Measurements from ENCODE around the gene NAA15.

Gene NAA15

GRCh38 chr4:139457318-139457717, 156.0 kb downstream of the NAA15 start:
- H3K27ac ChIP-seq (ENCODE audit: low read depth, low read length), result no peak overlapping the region
- H3K27me3 ChIP-seq (ENCODE audit: control insufficient read depth, low read length), result no peaks in the 10 kb centered on the region
- peak overlapping the region; percentile 97; the same call in 1 of the 2 replicates for H3K4me2 ChIP-seq (ENCODE audit: low read length)
- TF ChIP-seq CTCF (IDR thresholded peaks at IDR 0.05; ENCODE audit: low read depth, low read length, poor library complexity, severe bottlenecking) (no peak), EZH2phosphoT487 (IDR thresholded peaks at IDR 0.05; ENCODE audit: borderline replicate concordance, low read length) (no peak)
- peaks cover 9% of the 10 kb centered on the region for H3F3A ChIP-seq (ENCODE audit: control insufficient read depth, insufficient read depth)
- H3K79me2 ChIP-seq (ENCODE audit: control insufficient read depth, low read length), result peaks cover 80% of the 10 kb centered on the region
- no peaks in the 10 kb centered on the region for H3K9me3 ChIP-seq (ENCODE audit: control insufficient read depth, insufficient read depth, low read length)
- peaks cover 52% of the 10 kb centered on the region for H3K4me1 ChIP-seq (ENCODE audit: control insufficient read depth, low read length)
- H4K20me1 ChIP-seq (ENCODE audit: control insufficient read depth, insufficient read depth, low read depth, low read length), result no peaks in the 10 kb centered on the region
- no peak overlapping the region for H3K4me3 ChIP-seq (ENCODE audit: low read length)
- no peaks in the 10 kb centered on the region for H3K9me2 ChIP-seq (replicated peaks; ENCODE audit: control insufficient read depth, low read length)
- H3K36me3 ChIP-seq (ENCODE audit: control insufficient read depth, low read length), result peaks cover 11% of the 10 kb centered on the region; the same call in 1 of the 2 replicates

- H3K4me1 ChIP-seq (ENCODE audit: control insufficient read depth, low read length), result peaks cover 45% of the 10 kb centered on the region
- H3K4me3 ChIP-seq (ENCODE audit: low read length), result no peak overlapping the region
- no peaks in the 10 kb centered on the region for H4K20me1 ChIP-seq (ENCODE audit: control insufficient read depth, insufficient read depth, low read depth, low read length)
- peaks cover 7% of the 10 kb centered on the region; the same call in 1 of the 2 replicates for H3F3A ChIP-seq (ENCODE audit: control insufficient read depth, insufficient read depth)
- no peaks in the 10 kb centered on the region for H3K9me3 ChIP-seq (ENCODE audit: control insufficient read depth, insufficient read depth, low read length)
- H3K36me3 ChIP-seq (ENCODE audit: control insufficient read depth, low read length), result peaks cover 9% of the 10 kb centered on the region; the same call in 1 of the 2 replicates
- TF ChIP-seq EZH2phosphoT487 (IDR thresholded peaks at IDR 0.05; ENCODE audit: borderline replicate concordance, low read length) (no peak), CTCF (IDR thresholded peaks at IDR 0.05; ENCODE audit: low read depth, low read length, poor library complexity, severe bottlenecking) (no peak)
- H3K4me2 ChIP-seq (ENCODE audit: low read length), result peak overlapping the region; percentile 1
- no peaks in the 10 kb centered on the region for H3K27me3 ChIP-seq (ENCODE audit: control insufficient read depth, low read length)
- H3K79me2 ChIP-seq (ENCODE audit: control insufficient read depth, low read length), result peaks cover 83% of the 10 kb centered on the region
- no peak overlapping the region for H3K27ac ChIP-seq (ENCODE audit: low read depth, low read length)
- no peaks in the 10 kb centered on the region for H3K9me2 ChIP-seq (replicated peaks; ENCODE audit: control insufficient read depth, low read length)
Measured at GRCh38 chr4:139458543-139458942, 157.2 kb downstream of the NAA15 start.

GRCh38 chr4:139458999-139459398, 157.7 kb downstream of the NAA15 start:
- peak overlapping the region; percentile 1; the same call in 1 of the 2 replicates for H3K4me2 ChIP-seq (ENCODE audit: low read length)
- H3K36me3 ChIP-seq (ENCODE audit: control insufficient read depth, low read length), result peaks cover 9% of the 10 kb centered on the region; the same call in 1 of the 2 replicates
- no peaks in the 10 kb centered on the region for H4K20me1 ChIP-seq (ENCODE audit: control insufficient read depth, insufficient read depth, low read depth, low read length)
- peaks cover 7% of the 10 kb centered on the region; the same call in 1 of the 2 replicates for H3F3A ChIP-seq (ENCODE audit: control insufficient read depth, insufficient read depth)
- peaks cover 45% of the 10 kb centered on the region for H3K4me1 ChIP-seq (ENCODE audit: control insufficient read depth, low read length)
- H3K27ac ChIP-seq (ENCODE audit: low read depth, low read length), result no peak overlapping the region
- H3K27me3 ChIP-seq (ENCODE audit: control insufficient read depth, low read length), result no peaks in the 10 kb centered on the region
- H3K79me2 ChIP-seq (ENCODE audit: control insufficient read depth, low read length), result peaks cover 87% of the 10 kb centered on the region
- H3K4me3 ChIP-seq (ENCODE audit: low read length), result no peak overlapping the region
- no peaks in the 10 kb centered on the region for H3K9me3 ChIP-seq (ENCODE audit: control insufficient read depth, insufficient read depth, low read length)
- H3K9me2 ChIP-seq (replicated peaks; ENCODE audit: control insufficient read depth, low read length), result no peaks in the 10 kb centered on the region
- no peak for TF ChIP-seq EZH2phosphoT487 (IDR thresholded peaks at IDR 0.05; ENCODE audit: borderline replicate concordance, low read length)
- no peak for TF ChIP-seq CTCF (IDR thresholded peaks at IDR 0.05; ENCODE audit: low read depth, low read length, poor library complexity, severe bottlenecking)
